Neural crest cell (in vitro differentiated cells): ENCODE data around the gene APOB. TPM values are rescaled to one million over a fixed set of nuclear protein-coding genes. Genes with fewer than 3 reads are reported as not detected.

Source experiments
- DNase-seq: peaks from one replicate; pipeline ENCODE4 v3.0.0; 2021; ENCODE audit warnings: low read depth, mixed read lengths, low spot score
- H3K27ac Mint-ChIP-seq: one replicate; pipeline ENCODE4 v1.8.0; 2021; ENCODE audit warnings: mild to moderate bottlenecking, mixed read lengths; ENCODE audit not compliant: unreplicated experiment
- H3K27me3 Mint-ChIP-seq: 2 replicates; pipeline ENCODE4 v1.8.0; 2021; ENCODE audit warnings: low read depth, mild to moderate bottlenecking, mixed read lengths
- H3K36me3 Mint-ChIP-seq: 2 replicates; pipeline ENCODE4 v1.8.0; 2021; ENCODE audit warnings: low read depth, mild to moderate bottlenecking, mixed read lengths
- H3K4me1 Mint-ChIP-seq: 2 replicates; pipeline ENCODE4 v1.8.0; 2021; ENCODE audit warnings: mixed read lengths
- H3K4me3 Mint-ChIP-seq: one replicate; pipeline ENCODE4 v1.8.0; 2021; ENCODE audit warnings: mild to moderate bottlenecking, mixed read lengths
- H3K9me3 Mint-ChIP-seq: 2 replicates; pipeline ENCODE4 v1.8.0; 2021; ENCODE audit warnings: mixed read lengths
- total RNA-seq: library from RNA; stranded (reverse); gene quantifications from 2 replicates; pipeline ENCODE4 v1.2.1, GENCODE V29; 2021
- TF ChIP-seq, protein P1 (sequence below): fragments of 200-600 bp; sonication (generic); conservative IDR thresholded peaks from 2 replicates; pipeline ENCODE4 v1.5.0; 2021; ENCODE audit warnings: antibody characterized with exemption, mild to moderate bottlenecking

Gene APOB
- total RNA-seq, 1 donor from 2014 or later: 0.09 TPM

DNA sequence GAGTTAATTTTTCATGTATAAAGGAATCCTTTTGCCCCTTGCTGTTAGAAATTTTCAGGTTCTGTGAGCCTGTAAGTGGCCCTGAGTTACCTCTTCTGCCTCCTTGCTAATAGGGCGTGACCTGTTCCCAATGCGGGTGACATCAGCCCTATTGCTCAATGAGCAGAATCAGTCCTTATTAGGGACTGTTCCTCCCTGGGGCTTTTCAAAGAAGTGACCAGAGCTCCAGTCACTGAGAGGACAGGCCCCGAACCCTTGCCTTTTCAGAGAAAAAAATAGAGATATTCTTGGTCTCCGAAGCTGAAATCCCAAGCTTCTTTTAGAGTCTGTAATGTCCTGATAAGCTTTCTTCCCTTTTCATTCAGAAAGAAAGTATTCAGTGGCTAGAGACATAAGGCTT lies 8.2 kb upstream of the APOB start:
- peaks cover 14% of the 10 kb centered on the region for H3K27me3 Mint-ChIP-seq

DNA sequence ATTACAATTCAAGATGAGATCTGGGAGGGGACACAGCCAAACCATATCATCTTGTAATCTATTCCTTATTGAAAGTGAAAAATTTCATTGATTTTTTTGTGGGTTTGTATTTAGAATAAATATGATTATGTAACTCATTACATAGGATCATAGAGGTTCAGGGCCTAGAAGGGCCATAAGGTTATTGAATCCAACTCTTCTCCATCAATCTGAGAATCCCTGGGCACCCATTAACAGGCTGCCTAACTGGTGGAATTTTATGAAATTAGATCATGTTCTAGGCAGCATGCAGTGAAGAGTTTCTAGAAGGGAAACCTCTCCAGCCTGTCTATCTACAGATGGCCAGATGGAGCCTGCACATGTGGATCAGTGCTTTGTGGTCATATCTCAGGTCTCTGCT lies 6.3 kb upstream of the APOB start:
- no peak for DNase-seq
- no peak overlapping the region for H3K27ac Mint-ChIP-seq
- no peak overlapping the region for H3K4me3 Mint-ChIP-seq
- no peaks in the 10 kb centered on the region for H3K9me3 Mint-ChIP-seq
- no peaks in the 10 kb centered on the region for H3K4me1 Mint-ChIP-seq
- H3K27me3 Mint-ChIP-seq: peaks cover 28% of the 10 kb centered on the region
- TF ChIP-seq, protein P1, sequence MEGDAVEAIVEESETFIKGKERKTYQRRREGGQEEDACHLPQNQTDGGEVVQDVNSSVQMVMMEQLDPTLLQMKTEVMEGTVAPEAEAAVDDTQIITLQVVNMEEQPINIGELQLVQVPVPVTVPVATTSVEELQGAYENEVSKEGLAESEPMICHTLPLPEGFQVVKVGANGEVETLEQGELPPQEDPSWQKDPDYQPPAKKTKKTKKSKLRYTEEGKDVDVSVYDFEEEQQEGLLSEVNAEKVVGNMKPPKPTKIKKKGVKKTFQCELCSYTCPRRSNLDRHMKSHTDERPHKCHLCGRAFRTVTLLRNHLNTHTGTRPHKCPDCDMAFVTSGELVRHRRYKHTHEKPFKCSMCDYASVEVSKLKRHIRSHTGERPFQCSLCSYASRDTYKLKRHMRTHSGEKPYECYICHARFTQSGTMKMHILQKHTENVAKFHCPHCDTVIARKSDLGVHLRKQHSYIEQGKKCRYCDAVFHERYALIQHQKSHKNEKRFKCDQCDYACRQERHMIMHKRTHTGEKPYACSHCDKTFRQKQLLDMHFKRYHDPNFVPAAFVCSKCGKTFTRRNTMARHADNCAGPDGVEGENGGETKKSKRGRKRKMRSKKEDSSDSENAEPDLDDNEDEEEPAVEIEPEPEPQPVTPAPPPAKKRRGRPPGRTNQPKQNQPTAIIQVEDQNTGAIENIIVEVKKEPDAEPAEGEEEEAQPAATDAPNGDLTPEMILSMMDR: no peak
- no peaks in the 10 kb centered on the region for H3K36me3 Mint-ChIP-seq

More for the DNA sequence above, 8.2 kb upstream of the APOB start:
- TF ChIP-seq, protein P1: no peak
- Mint-ChIP-seq H3K27ac (no peak overlapping the region), H3K36me3 (no peaks in the 10 kb centered on the region), H3K4me3 (no peak overlapping the region), H3K4me1 (no peaks in the 10 kb centered on the region), H3K9me3 (peaks cover under 1% of the 10 kb centered on the region)
- DNase-seq: no peak

DNA sequence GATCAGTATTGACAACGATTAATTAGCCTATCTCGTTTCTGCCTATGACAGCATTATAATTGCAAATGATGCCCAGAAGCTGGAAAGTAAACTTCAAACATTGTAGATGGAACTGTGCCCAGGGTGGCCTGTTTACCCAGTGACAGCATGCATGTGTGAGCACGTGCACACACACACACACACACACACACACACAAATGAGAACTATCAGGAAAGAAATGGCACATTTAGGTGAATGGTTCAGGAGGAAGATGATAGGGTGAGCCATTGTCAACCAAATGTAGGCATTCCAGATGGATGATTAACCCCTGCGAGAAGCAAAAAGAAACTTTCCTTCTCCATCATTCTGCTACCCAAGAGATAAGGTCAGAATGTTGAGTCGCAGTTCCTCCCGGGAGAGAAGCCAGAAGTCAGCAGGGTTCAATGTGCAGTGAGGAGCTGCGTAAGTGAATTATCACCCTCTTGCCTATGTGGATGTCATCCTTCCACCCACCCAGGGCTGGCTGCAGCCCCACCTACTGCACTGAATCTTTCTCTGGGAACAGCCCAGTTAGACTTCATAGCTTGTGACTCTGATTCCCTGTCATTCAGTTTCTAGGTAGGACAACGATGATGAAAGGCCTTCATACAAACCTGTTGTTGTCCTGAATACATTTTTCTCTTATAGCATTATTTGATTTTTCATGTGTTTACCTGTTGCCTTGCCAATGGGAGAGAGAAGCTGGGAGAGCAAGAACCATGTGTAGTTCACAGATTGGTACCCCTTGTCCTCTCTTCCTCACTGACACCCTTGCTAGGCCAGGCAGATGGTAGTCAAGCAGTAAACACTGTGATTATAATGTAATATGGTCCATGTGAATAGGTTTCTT lies 3.5 kb upstream of the APOB start:
- Mint-ChIP-seq H3K36me3 (no peaks in the 10 kb centered on the region), H3K27me3 (peaks cover 46% of the 10 kb centered on the region), H3K4me1 (peaks cover 4% of the 10 kb centered on the region), H3K27ac (no peak overlapping the region), H3K9me3 (no peaks in the 10 kb centered on the region), H3K4me3 (no peak overlapping the region)
- DNase-seq: no peak
- TF ChIP-seq, protein P1: no peak

DNA sequence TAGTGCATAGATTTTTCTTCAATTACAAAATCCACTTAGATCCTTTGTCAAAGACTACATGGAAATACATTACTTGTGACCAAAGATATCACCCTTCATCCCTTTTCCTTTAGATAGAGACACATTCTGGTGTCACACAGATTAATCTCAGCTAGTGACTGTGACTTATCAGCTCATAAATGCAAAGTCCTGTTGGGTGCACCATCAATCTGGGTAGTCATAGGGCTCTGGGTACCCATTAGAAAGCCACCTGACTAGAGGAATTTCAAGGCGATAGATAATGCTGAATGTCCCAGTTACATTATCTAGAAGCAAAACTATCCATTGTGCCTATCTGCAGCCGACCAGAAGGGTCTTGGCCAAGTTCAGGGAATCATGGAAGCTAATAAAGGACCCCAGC lies 2.6 kb upstream of the APOB start:
- H3K36me3 Mint-ChIP-seq: no peaks in the 10 kb centered on the region
- peaks cover 54% of the 10 kb centered on the region for H3K27me3 Mint-ChIP-seq

DNA sequence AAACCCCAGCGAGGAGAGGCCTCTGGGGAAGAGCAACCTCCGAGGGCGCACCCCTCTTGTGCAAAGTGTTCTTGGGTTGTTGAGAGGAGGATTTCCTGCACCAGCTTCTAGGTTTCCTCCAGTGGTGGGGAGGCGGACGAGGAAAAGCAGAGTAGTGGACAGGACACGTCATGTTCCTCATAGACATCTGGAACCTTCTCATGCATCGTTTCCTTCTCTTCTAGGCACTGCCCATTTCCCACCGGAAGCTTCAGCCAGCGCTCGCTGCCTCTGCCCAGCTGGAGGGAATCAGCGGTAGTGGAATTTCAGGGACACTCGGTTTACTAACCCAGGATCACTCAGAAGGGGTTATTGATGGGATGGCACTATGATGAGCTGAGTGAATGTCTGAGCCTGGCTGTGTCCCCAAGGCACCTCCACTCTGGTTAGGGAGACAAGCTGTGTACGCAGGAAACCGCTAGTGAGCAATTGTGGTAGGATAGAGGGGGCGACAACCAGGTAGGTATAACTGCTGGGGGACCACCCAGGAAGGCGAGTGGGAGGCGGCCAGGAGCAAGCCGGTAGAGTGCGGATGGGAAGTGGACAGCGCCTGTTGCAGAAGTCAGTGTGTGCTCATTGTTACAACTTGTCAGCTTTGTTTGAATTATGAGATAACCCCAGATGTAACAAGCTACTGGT lies 960 bp upstream of the APOB start:
- TF ChIP-seq, protein P1: no peak
- H3K36me3 Mint-ChIP-seq: no peaks in the 10 kb centered on the region
- no peak overlapping the region for H3K4me3 Mint-ChIP-seq
- no peaks in the 10 kb centered on the region for H3K9me3 Mint-ChIP-seq
- peaks cover 70% of the 10 kb centered on the region for H3K27me3 Mint-ChIP-seq
- DNase-seq: no peak
- no peak overlapping the region for H3K27ac Mint-ChIP-seq
- peaks cover 4% of the 10 kb centered on the region for H3K4me1 Mint-ChIP-seq

More for the DNA sequence above, 2.6 kb upstream of the APOB start:
- TF ChIP-seq, protein P1: no peak
- Mint-ChIP-seq H3K4me3 (no peak overlapping the region), H3K27ac (no peak overlapping the region), H3K4me1 (peaks cover 4% of the 10 kb centered on the region), H3K9me3 (no peaks in the 10 kb centered on the region)
- no peak for DNase-seq
